GM10266 (cell line): ENCODE data around the gene MRPL54.
"Not testable (repeated sequence)": the region's sequence is repeated elsewhere in the genome, so short reads cannot be mapped to it uniquely, and the experiment has no call there.

Experiments
- DNase-seq: peaks from one replicate; pipeline ENCODE4 v3.0.0; 2012; ENCODE audit errors: extremely low spot score
- CTCF ChIP-seq: IDR thresholded peaks from 2 replicates; pipeline ENCODE4 v1.5.1; 2012; ENCODE audit warnings: mild to moderate bottlenecking, low read depth; ENCODE audit not compliant: control insufficient read depth, insufficient read depth; ENCODE audit errors: missing control alignments

Gene MRPL54

GRCh38 chr19:3808420-3809143, 46.1 kb downstream of the MRPL54 start:
- DNase-seq, result no peak
- TF ChIP-seq CTCF, result no peak

GRCh38 chr19:3809881-3810707, 47.6 kb downstream of the MRPL54 start:
- peak; percentile 70 for DNase-seq
- TF ChIP-seq CTCF, result no peak

GRCh38 chr19:3810708-3811355, 48.4 kb downstream of the MRPL54 start:
- no peak for TF ChIP-seq CTCF

GRCh38 chr19:3813473-3814392, 51.3 kb downstream of the MRPL54 start:
- TF ChIP-seq CTCF, result no peak

More at GRCh38 chr19:3810708-3811355, 48.4 kb downstream of the MRPL54 start:
- DNase-seq, result no peak

GRCh38 chr19:3814648-3815047, 52.2 kb downstream of the MRPL54 start:
- no peak for TF ChIP-seq CTCF
- DNase-seq, result no peak

More at GRCh38 chr19:3813473-3814392, 51.3 kb downstream of the MRPL54 start:
- no peak for DNase-seq

GRCh38 chr19:3816148-3816547, 53.7 kb downstream of the MRPL54 start:
- not testable (repeated sequence) for DNase-seq
